Smooth muscle cell (in vitro differentiated cells): ENCODE measurements around the gene SOX6. TPM values are rescaled to one million over a fixed set of nuclear protein-coding genes. Genes with fewer than 3 reads are reported as not detected.

ENCODE experiments used
- DNase-seq: peaks from one replicate; lab custom pipeline; 2025; ENCODE audit not compliant: unreplicated experiment; lab: John Stamatoyannopoulos, UW
- H2AFZ ChIP-seq: fragments of 200-600 bp; sonication (generic); 2 replicates; pipeline ENCODE4 v1.6.0; 2016; ENCODE audit warnings: antibody characterized with exemption, low read depth, mild to moderate bottlenecking
- H3F3A ChIP-seq: fragments of 200-600 bp; sonication (generic); 2 replicates; pipeline ENCODE4 v1.6.0; 2017; ENCODE audit warnings: antibody characterized with exemption, low read depth
- H3K27ac ChIP-seq: fragments of 200-600 bp; sonication (generic); 2 replicates; pipeline ENCODE4 v1.5.1; 2016; ENCODE audit warnings: low read depth, mild to moderate bottlenecking
- H3K27me3 ChIP-seq: fragments of 200-600 bp; sonication (generic); 2 replicates; pipeline ENCODE4 v1.6.1; 2016; ENCODE audit warnings: low read depth, mild to moderate bottlenecking
- H3K36me3 ChIP-seq: fragments of 200-600 bp; sonication (generic); 2 replicates; pipeline ENCODE4 v1.5.1; 2016; ENCODE audit warnings: low read depth
- H3K4me1 ChIP-seq: fragments of 200-600 bp; sonication (generic); 2 replicates; pipeline ENCODE4 v1.5.1; 2016; ENCODE audit warnings: low read depth
- H3K4me2 ChIP-seq: fragments of 200-600 bp; sonication (generic); 2 replicates; pipeline ENCODE4 v1.6.0; 2016; ENCODE audit warnings: mild to moderate bottlenecking
- H3K4me3 ChIP-seq: fragments of 200-600 bp; sonication (generic); 2 replicates; pipeline ENCODE4 v1.5.1; 2016; ENCODE audit warnings: mild to moderate bottlenecking
- H3K79me2 ChIP-seq: fragments of 200-600 bp; sonication (generic); 2 replicates; pipeline ENCODE4 v1.6.0; 2016; ENCODE audit warnings: low read depth, mild to moderate bottlenecking
- H3K9ac ChIP-seq: fragments of 200-600 bp; sonication (generic); 2 replicates; pipeline ENCODE4 v1.6.0; 2016; ENCODE audit warnings: low read depth
- H3K9me3 ChIP-seq: fragments of 200-600 bp; sonication (generic); replicated peaks from 2 replicates; pipeline ENCODE4 v1.5.1; 2016; ENCODE audit warnings: low read depth
- H4K20me1 ChIP-seq: fragments of 200-600 bp; sonication (generic); 2 replicates; pipeline ENCODE4 v1.6.0; 2016; ENCODE audit warnings: low read depth
- WGBS: methylation state at CpG from one replicate; pipeline ENCODE4 v1.1.7; 2016; ENCODE audit warnings: low lambda C conversion rate; 5-methylcytosine and 5-hydroxymethylcytosine counted together
- polyA plus RNA-seq: library from polyadenylated mRNA; unstranded; fragments of >200 nt; fragmentation: Nextera tagmentation; extraction: Ambion mirVana; gene quantifications from 2 replicates; pipeline ENCODE4 v1.2.1, GENCODE V29; 2016
- total RNA-seq: library from RNA; depleted of rRNA; stranded (reverse); fragments of >200 nt; gene quantifications from 2 replicates; pipeline ENCODE4 v1.2.3, GENCODE V29; 2014
- TF ChIP-seq, protein P1 (sequence below): fragments of 200-600 bp; sonication (generic); IDR thresholded peaks from 2 replicates; pipeline ENCODE4 v1.5.1; 2017; ENCODE audit warnings: borderline replicate concordance, mild to moderate bottlenecking, antibody characterized with exemption; ENCODE audit not compliant: insufficient read depth, poor library complexity, severe bottlenecking

SOX6 gene
- total and polyA plus RNA-seq, 2 experiments from 2014 or later: 11.2 to 27.6 TPM

DNA sequence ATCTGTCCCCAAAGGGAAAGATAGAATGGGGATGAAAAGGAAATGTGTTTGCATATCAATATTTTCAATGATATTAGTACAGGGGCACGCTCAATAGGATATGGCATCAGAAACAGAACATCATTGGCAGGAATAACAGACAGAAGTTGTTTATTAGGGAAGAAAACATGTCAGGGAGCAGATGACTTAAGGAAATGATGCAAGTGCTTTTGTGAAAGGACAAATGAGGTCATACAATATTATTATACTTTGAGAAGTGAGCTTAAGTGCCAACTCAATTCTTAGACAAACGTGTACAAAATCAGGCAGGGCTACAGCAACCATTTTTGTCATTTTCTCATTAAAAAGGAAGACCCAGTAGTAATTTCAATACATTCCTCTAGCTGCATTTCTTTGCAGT, 388.4 kb downstream of the SOX6 start:
- Histone ChIP-seq H3K36me3 (no peaks in the 10 kb centered on the region), H3K4me3 (no peak overlapping the region), H3K27me3 (no peaks in the 10 kb centered on the region), H3K9ac (peak overlapping the region; percentile 50), H3K27ac (peak overlapping the region; percentile 87), H3K9me3 (no peaks in the 10 kb centered on the region), H3K4me1 (peaks cover 14% of the 10 kb centered on the region), H2AFZ (peak overlapping the region; percentile 9), H3K4me2 (peak overlapping the region; percentile 84), H3K79me2 (no peaks in the 10 kb centered on the region), H3F3A (peaks cover 16% of the 10 kb centered on the region), H4K20me1 (no peaks in the 10 kb centered on the region)
- 64% methylated on average over 2 of the region's 2 CpGs for WGBS
- TF ChIP-seq, protein P1, sequence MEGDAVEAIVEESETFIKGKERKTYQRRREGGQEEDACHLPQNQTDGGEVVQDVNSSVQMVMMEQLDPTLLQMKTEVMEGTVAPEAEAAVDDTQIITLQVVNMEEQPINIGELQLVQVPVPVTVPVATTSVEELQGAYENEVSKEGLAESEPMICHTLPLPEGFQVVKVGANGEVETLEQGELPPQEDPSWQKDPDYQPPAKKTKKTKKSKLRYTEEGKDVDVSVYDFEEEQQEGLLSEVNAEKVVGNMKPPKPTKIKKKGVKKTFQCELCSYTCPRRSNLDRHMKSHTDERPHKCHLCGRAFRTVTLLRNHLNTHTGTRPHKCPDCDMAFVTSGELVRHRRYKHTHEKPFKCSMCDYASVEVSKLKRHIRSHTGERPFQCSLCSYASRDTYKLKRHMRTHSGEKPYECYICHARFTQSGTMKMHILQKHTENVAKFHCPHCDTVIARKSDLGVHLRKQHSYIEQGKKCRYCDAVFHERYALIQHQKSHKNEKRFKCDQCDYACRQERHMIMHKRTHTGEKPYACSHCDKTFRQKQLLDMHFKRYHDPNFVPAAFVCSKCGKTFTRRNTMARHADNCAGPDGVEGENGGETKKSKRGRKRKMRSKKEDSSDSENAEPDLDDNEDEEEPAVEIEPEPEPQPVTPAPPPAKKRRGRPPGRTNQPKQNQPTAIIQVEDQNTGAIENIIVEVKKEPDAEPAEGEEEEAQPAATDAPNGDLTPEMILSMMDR: no peak
- DNase-seq: no peak

DNA sequence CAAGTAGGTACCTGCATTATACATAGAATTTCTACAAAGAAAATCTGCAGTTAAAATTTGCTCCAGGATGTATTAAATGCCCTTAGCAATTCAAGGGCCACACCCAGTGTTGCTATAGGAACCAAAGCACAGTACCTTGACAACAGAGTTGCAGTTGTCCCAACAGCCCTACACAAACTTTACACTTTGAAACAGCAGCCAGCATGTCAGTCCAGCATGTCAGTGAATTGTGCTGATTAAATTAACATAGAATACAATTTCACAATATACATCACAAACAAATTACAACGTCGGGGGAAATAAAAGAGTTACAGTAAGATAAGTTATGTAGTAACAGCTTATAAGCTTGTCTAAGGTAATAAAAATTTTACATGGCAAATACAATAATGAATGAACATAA, 389.2 kb downstream of the SOX6 start:
- no peak overlapping the region for H2AFZ ChIP-seq
- peak overlapping the region; percentile 87 for H3K27ac ChIP-seq
- H3K36me3 ChIP-seq: no peaks in the 10 kb centered on the region
- H4K20me1 ChIP-seq: no peaks in the 10 kb centered on the region
- H3K9ac ChIP-seq: no peak overlapping the region
- H3F3A ChIP-seq: peaks cover 16% of the 10 kb centered on the region
- no peaks in the 10 kb centered on the region for H3K9me3 ChIP-seq
- DNase-seq: no peak
- H3K4me2 ChIP-seq: no peak overlapping the region
- H3K4me3 ChIP-seq: no peak overlapping the region
- no peaks in the 10 kb centered on the region for H3K27me3 ChIP-seq
- H3K79me2 ChIP-seq: no peaks in the 10 kb centered on the region
- 84% methylated on average over 2 of the region's 2 CpGs for WGBS
- TF ChIP-seq, protein P1: no peak
- H3K4me1 ChIP-seq: peaks cover 14% of the 10 kb centered on the region

DNA sequence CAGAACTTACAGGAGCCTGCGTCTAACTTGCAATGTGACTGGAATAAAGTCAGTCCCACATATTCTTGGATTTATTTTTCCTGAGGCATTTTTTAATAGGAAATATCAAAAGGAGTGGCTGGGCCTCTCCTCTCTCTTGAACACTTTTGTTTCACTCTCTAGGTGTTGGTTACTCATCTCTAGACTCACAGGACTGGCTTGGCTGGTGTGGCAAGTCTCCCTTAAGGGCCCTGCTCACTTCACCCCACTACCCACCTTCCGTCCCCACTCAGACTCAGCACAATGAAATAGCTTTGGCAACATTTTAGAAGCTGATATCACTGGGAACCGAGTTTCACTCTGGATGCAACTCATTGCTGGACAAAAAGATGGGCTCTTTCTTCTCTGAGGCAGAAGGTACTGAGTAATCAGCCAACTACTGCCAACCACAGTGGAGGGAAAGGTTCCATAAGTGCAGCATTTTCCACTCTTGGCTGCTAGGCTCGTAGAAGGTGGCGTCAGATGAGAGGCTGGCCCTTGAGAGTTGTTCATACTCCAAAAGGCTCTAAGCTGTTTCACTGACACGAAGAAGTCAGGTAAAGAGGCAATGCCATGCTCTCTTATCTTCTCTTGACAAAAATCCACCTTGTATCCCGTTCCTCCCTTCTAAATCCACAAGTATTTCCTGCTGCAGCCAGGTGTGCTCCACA, 390.6 kb downstream of the SOX6 start:
- TF ChIP-seq, protein P1: no peak
- peak overlapping the region; percentile 27 for H3K27ac ChIP-seq
- H3K9me3 ChIP-seq: no peaks in the 10 kb centered on the region
- WGBS: 89% methylated on average over 7 of the region's 7 CpGs
- no peak overlapping the region for H3K4me3 ChIP-seq
- H3K36me3 ChIP-seq: no peaks in the 10 kb centered on the region
- no peaks in the 10 kb centered on the region for H4K20me1 ChIP-seq
- no peak for DNase-seq
- no peak overlapping the region for H3K9ac ChIP-seq
- peaks cover 14% of the 10 kb centered on the region for H3K4me1 ChIP-seq
- H3K4me2 ChIP-seq: no peak overlapping the region
- no peaks in the 10 kb centered on the region for H3K79me2 ChIP-seq
- no peak overlapping the region for H2AFZ ChIP-seq
- H3F3A ChIP-seq: peaks cover 16% of the 10 kb centered on the region
- no peaks in the 10 kb centered on the region for H3K27me3 ChIP-seq

DNA sequence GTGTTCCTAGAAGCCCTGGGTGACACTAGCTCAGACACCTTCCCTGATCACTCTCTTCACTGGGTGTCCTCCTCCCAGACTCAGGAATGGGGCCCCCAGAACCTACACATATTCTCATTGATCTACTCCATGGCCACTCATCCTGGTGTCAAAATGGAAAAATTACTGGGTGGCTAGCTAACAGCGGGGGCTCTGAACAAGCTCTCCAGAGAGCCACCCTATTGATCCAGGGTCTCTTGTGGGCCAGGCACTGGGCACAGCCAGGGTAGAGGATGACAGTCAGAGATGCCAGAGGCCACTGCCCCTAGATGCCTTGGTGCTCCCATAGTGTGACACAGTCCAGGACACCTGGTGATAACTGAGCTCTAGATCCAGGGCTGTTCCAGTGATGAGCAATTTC, 393.1 kb downstream of the SOX6 start:
- WGBS: 96% methylated on average over 1 of the region's 1 CpG
- Histone ChIP-seq H3F3A (peaks cover 5% of the 10 kb centered on the region), H3K4me1 (peaks cover 5% of the 10 kb centered on the region), H3K9ac (no peak overlapping the region), H3K36me3 (no peaks in the 10 kb centered on the region), H3K79me2 (no peaks in the 10 kb centered on the region), H3K27ac (no peak overlapping the region), H3K9me3 (no peaks in the 10 kb centered on the region), H3K4me2 (no peak overlapping the region), H2AFZ (no peak overlapping the region), H4K20me1 (no peaks in the 10 kb centered on the region), H3K4me3 (no peak overlapping the region), H3K27me3 (no peaks in the 10 kb centered on the region)
- TF ChIP-seq, protein P1: no peak
- no peak for DNase-seq
